Measurements from ENCODE around the gene PPP1R37. TPM values are rescaled to one million over a fixed set of nuclear protein-coding genes. Genes with fewer than 3 reads are reported as not detected.

The PPP1R37 gene
- total and polyA plus RNA-seq, 5 donors = 16.5 to 24.9 (median 19.0) TPM

- no peak for ATAC-seq
- intact Hi-C loops (cut with DNase I) = loop anchor here in 2 of 4 donors (10.0 kb wide), 1 partner anchor 153 kb away; the partner anchor contains the start of gene APOE (in 2 of the 2)
- WGBS = 85% methylated on average over 9 of the region's 9 CpGs
Observed at GRCh38 chr19:45057444-45057843, 35.5 kb upstream of the PPP1R37 start.

GRCh38 chr19:45058622-45059159 is 34.3 kb upstream of the PPP1R37 start:
- Histone ChIP-seq H3K27ac (ENCODE audit: low read length) (no peak overlapping the region), H3K9me3 (ENCODE audit: control insufficient read depth, low read length) (no peaks in the 10 kb centered on the region), H3K4me3 (ENCODE audit: low read length) (no peak overlapping the region), H3K4me1 (ENCODE audit: control insufficient read depth, insufficient read depth, low read length) (no peaks in the 10 kb centered on the region), H3K27me3 (ENCODE audit: control insufficient read depth, insufficient read depth) (no peaks in the 10 kb centered on the region)
- intact Hi-C loops (cut with DNase I) = loop anchor here in 2 of 4 donors (10.0 kb wide), 1 partner anchor 154 kb away; the partner anchor contains the start of gene APOE (in 2 of the 2)
- WGBS = 84% methylated on average over 14 of the region's 14 CpGs
- DNase-seq = no peak
- peak in 1 of 2 donors; percentile 4 for ATAC-seq

More at GRCh38 chr19:45057444-45057843, 35.5 kb upstream of the PPP1R37 start:
- DNase-seq = peak in 1 of 3 donors; percentile 31
- H3K4me3 ChIP-seq (ENCODE audit: low read length) = no peak overlapping the region
- H3K27ac ChIP-seq (ENCODE audit: low read length) = no peak overlapping the region
- H3K9me3 ChIP-seq (ENCODE audit: control insufficient read depth, low read length) = no peaks in the 10 kb centered on the region
- no peaks in the 10 kb centered on the region for H3K4me1 ChIP-seq (ENCODE audit: control insufficient read depth, insufficient read depth, low read length)
- no peaks in the 10 kb centered on the region for H3K27me3 ChIP-seq (ENCODE audit: control insufficient read depth, insufficient read depth)

- peak; percentile 66 to 78 (median 77) for DNase-seq
- no peaks in the 10 kb centered on the region for H3K4me1 ChIP-seq (ENCODE audit: control insufficient read depth, insufficient read depth, low read length)
- no peaks in the 10 kb centered on the region for H3K9me3 ChIP-seq (ENCODE audit: control insufficient read depth, low read length)
- peak; percentile 47 to 57 for ATAC-seq
- no peak overlapping the region for H3K4me3 ChIP-seq (ENCODE audit: low read length)
- WGBS = 60% methylated on average over 16 of the region's 16 CpGs
- no peak overlapping the region for H3K27ac ChIP-seq (ENCODE audit: low read length)
- H3K27me3 ChIP-seq (ENCODE audit: control insufficient read depth, insufficient read depth) = no peaks in the 10 kb centered on the region
- intact Hi-C loops (cut with DNase I) = loop anchor here in 2 of 4 donors (10.0 kb wide), 1 partner anchor 155 kb away; the partner anchor contains the start of gene APOE (in 2 of the 2)
Observed at GRCh38 chr19:45059258-45059965, 33.6 kb upstream of the PPP1R37 start.

GRCh38 chr19:45061965-45062364 is 31.0 kb upstream of the PPP1R37 start:
- no peak for DNase-seq
- H3K4me1 ChIP-seq (ENCODE audit: control insufficient read depth, insufficient read depth, low read length) = no peaks in the 10 kb centered on the region
- no peaks in the 10 kb centered on the region for H3K27me3 ChIP-seq (ENCODE audit: control insufficient read depth, insufficient read depth)
- 90% methylated on average over 4 of the region's 4 CpGs for WGBS
- no peak overlapping the region for H3K4me3 ChIP-seq (ENCODE audit: low read length)
- ATAC-seq = no peak
- intact Hi-C loops (cut with DNase I) = no loop called here
- no peak overlapping the region for H3K27ac ChIP-seq (ENCODE audit: low read length)
- H3K9me3 ChIP-seq (ENCODE audit: control insufficient read depth, low read length) = no peaks in the 10 kb centered on the region

- H3K4me1 ChIP-seq (ENCODE audit: control insufficient read depth, insufficient read depth, low read length) = no peaks in the 10 kb centered on the region
- H3K9me3 ChIP-seq (ENCODE audit: control insufficient read depth, low read length) = no peaks in the 10 kb centered on the region
- no peak overlapping the region for H3K27ac ChIP-seq (ENCODE audit: low read length)
- intact Hi-C loops (cut with DNase I) = no loop called here
- DNase-seq (no peak), ATAC-seq (peak in 1 of 2 donors; percentile 9)
- H3K27me3 ChIP-seq (ENCODE audit: control insufficient read depth, insufficient read depth) = no peaks in the 10 kb centered on the region
- WGBS = 97% methylated on average over 85 of the region's 85 CpGs
- no peak overlapping the region for H3K4me3 ChIP-seq (ENCODE audit: low read length)
Observed at GRCh38 chr19:45063851-45064801, 28.9 kb upstream of the PPP1R37 start.

- Histone ChIP-seq H3K4me3 (ENCODE audit: low read length) (no peak overlapping the region), H3K27me3 (ENCODE audit: control insufficient read depth, insufficient read depth) (no peaks in the 10 kb centered on the region), H3K27ac (ENCODE audit: low read length) (no peak overlapping the region), H3K9me3 (ENCODE audit: control insufficient read depth, low read length) (no peaks in the 10 kb centered on the region), H3K4me1 (ENCODE audit: control insufficient read depth, insufficient read depth, low read length) (no peaks in the 10 kb centered on the region)
- WGBS = 90% methylated on average over 38 of the region's 38 CpGs
- no peak for ATAC-seq
- intact Hi-C loops (cut with DNase I) = no loop called here
- DNase-seq = no peak
Observed at GRCh38 chr19:45066921-45067661, 25.9 kb upstream of the PPP1R37 start.

- intact Hi-C loops (cut with DNase I) = no loop called here
- DNase-seq = no peak
- 85% methylated on average over 10 of the region's 10 CpGs for WGBS
- H3K27me3 ChIP-seq (ENCODE audit: control insufficient read depth, insufficient read depth) = no peaks in the 10 kb centered on the region
- no peak for ATAC-seq
- no peaks in the 10 kb centered on the region for H3K4me1 ChIP-seq (ENCODE audit: control insufficient read depth, insufficient read depth, low read length)
- no peak overlapping the region for H3K27ac ChIP-seq (ENCODE audit: low read length)
- H3K9me3 ChIP-seq (ENCODE audit: control insufficient read depth, low read length) = no peaks in the 10 kb centered on the region
- H3K4me3 ChIP-seq (ENCODE audit: low read length) = no peak overlapping the region
Observed at GRCh38 chr19:45068041-45068440, 24.9 kb upstream of the PPP1R37 start.

- ATAC-seq (peak in 1 of 2 donors; percentile 30), DNase-seq (no peak)
- Histone ChIP-seq H3K27me3 (ENCODE audit: control insufficient read depth, insufficient read depth) (no peaks in the 10 kb centered on the region), H3K27ac (ENCODE audit: low read length) (no peak overlapping the region), H3K4me3 (ENCODE audit: low read length) (no peak overlapping the region), H3K4me1 (ENCODE audit: control insufficient read depth, insufficient read depth, low read length) (no peaks in the 10 kb centered on the region), H3K9me3 (ENCODE audit: control insufficient read depth, low read length) (no peaks in the 10 kb centered on the region)
- 72% methylated on average over 13 of the region's 13 CpGs for WGBS
- intact Hi-C loops (cut with DNase I) = no loop called here
Observed at GRCh38 chr19:45069056-45069455, 23.9 kb upstream of the PPP1R37 start.

- Histone ChIP-seq H3K4me3 (ENCODE audit: low read length) (no peak overlapping the region), H3K4me1 (ENCODE audit: control insufficient read depth, insufficient read depth, low read length) (no peaks in the 10 kb centered on the region), H3K27ac (ENCODE audit: low read length) (no peak overlapping the region), H3K27me3 (ENCODE audit: control insufficient read depth, insufficient read depth) (no peaks in the 10 kb centered on the region), H3K9me3 (ENCODE audit: control insufficient read depth, low read length) (no peaks in the 10 kb centered on the region)
- intact Hi-C loops (cut with DNase I) = no loop called here
- no peak for ATAC-seq
- WGBS = 89% methylated on average over 6 of the region's 6 CpGs
- no peak for DNase-seq
Observed at GRCh38 chr19:45070214-45070613, 22.8 kb upstream of the PPP1R37 start.

GRCh38 chr19:45070861-45071544 is 22.0 kb upstream of the PPP1R37 start:
- ATAC-seq (no peak), DNase-seq (peak in 1 of 3 donors; percentile 35)
- no peaks in the 10 kb centered on the region for H3K9me3 ChIP-seq (ENCODE audit: control insufficient read depth, low read length)
- no peak overlapping the region for H3K27ac ChIP-seq (ENCODE audit: low read length)
- intact Hi-C loops (cut with DNase I) = no loop called here
- H3K4me3 ChIP-seq (ENCODE audit: low read length) = no peak overlapping the region
- WGBS = 92% methylated on average over 19 of the region's 19 CpGs
- H3K4me1 ChIP-seq (ENCODE audit: control insufficient read depth, insufficient read depth, low read length) = no peaks in the 10 kb centered on the region
- no peaks in the 10 kb centered on the region for H3K27me3 ChIP-seq (ENCODE audit: control insufficient read depth, insufficient read depth)
